AG09309 (cell line): Measurements from ENCODE around the gene RIPOR3.

Source experiments
- DNase-seq: peaks from one replicate; pipeline ENCODE4 v3.0.0-alpha.2; 2010; ENCODE audit warnings: low read depth
- H3K4me3 ChIP-seq: 2 replicates; pipeline ENCODE4 v1.5.1; 2011; ENCODE audit warnings: mild to moderate bottlenecking, low read depth, low read length, moderate library complexity; ENCODE audit not compliant: control insufficient read depth
- TF ChIP-seq, protein P1 (sequence below): IDR thresholded peaks from 2 replicates; pipeline ENCODE4 v1.5.1; 2011; ENCODE audit warnings: mild to moderate bottlenecking, low read depth, low read length, inconsistent platforms; ENCODE audit not compliant: insufficient read depth, control insufficient read depth; ENCODE audit errors: missing control alignments

Gene RIPOR3

DNA sequence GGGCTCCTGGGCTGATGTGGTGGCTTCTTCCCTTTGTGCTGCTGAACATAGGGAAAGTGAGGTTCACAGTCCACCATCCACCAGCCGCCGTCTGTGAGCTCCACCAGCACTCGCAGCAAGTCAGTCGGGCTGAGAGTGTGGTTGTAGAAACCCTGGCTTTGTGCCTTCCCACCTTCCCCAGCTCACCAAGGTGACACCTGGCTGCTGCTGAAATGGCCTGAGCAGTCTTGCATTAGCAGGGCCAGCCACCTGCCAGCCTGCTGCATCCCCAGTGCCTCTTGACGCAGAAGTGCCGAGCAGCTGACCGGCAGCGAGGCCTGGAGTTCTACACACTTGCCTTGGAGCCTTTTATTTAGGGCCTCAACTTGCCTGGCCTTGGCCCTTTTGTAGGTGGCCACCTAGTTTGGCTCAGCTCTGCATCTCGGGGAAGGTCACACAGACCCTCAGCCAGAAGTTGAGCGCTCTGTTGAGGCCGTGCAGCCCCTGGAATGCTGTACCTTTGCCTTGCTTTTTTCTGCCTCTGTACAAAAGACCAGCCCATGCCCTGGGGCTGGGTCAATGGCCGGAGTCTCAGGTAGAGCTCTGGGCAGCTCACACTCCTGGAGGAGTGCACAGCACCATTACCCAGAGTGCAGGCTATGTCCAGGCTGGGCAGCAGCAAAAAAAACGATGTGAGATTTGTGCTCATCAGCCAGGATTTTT, 104.7 kb downstream of the RIPOR3 start:
- TF ChIP-seq, protein P1, sequence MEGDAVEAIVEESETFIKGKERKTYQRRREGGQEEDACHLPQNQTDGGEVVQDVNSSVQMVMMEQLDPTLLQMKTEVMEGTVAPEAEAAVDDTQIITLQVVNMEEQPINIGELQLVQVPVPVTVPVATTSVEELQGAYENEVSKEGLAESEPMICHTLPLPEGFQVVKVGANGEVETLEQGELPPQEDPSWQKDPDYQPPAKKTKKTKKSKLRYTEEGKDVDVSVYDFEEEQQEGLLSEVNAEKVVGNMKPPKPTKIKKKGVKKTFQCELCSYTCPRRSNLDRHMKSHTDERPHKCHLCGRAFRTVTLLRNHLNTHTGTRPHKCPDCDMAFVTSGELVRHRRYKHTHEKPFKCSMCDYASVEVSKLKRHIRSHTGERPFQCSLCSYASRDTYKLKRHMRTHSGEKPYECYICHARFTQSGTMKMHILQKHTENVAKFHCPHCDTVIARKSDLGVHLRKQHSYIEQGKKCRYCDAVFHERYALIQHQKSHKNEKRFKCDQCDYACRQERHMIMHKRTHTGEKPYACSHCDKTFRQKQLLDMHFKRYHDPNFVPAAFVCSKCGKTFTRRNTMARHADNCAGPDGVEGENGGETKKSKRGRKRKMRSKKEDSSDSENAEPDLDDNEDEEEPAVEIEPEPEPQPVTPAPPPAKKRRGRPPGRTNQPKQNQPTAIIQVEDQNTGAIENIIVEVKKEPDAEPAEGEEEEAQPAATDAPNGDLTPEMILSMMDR: no peak
- H3K4me3 ChIP-seq: no peak overlapping the region
- DNase-seq: no peak

DNA sequence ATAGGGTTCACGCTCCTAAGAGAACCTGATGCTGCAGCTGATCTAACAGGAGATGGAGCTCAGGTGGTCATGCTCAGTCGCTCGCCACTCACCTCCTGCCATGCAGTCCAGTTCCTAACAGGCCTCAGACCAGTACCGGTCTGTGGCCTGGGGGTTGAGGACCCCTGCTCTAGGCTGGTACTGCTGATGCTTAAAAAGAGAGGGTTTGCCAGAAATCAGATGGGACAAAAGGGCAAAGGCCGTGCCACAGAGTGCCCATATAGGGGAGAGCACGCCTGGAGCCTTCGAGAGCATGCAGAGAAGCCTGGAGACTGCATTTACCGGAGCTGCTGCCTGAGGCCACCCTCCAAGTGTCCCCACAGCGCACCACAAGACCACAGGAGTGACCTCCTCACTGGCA, 105.7 kb downstream of the RIPOR3 start:
- TF ChIP-seq, protein P1: no peak
- no peak overlapping the region for H3K4me3 ChIP-seq
- DNase-seq: no peak

DNA sequence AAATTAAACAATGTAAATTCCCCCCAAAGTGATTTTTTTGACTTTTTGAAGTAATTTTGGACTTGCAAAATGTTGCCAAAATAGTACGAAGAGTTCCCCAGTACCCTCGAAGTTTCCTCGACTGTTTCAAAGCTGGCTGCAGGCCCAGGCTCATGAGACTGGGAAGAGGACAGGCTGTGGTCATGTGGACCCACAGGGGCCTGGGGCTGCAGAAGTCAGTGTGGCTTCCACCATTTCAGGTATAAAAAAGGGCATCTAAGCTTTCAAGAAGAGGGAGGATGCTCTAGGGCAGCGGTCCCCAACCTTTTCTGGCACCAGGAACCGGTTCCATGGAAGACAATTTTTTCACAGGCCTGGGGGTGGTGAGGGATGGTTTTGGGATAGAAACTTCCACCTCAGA, 106.1 kb downstream of the RIPOR3 start:
- TF ChIP-seq, protein P1: no peak
- H3K4me3 ChIP-seq: no peak overlapping the region
- no peak for DNase-seq

DNA sequence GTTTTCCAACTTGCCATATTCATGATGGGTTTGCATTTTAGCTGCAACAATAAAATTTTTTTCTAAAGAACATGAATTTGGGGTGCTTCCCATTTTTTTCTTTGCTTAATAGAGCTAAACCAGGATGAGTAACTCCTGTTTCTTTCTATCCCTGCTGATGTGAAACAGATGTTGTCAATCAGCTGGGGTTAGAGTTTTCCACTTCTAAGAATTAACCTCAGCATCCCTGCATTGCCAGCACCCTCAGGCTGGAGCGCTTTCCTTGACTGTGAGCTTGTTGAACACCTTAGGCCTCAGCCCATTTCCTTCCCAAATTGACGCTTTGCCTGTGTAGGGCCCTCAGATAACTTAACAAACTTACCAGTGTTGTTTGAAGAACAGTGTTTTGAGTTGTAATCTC, 106.7 kb downstream of the RIPOR3 start:
- TF ChIP-seq, protein P1: no peak
- H3K4me3 ChIP-seq: no peak overlapping the region
- DNase-seq: no peak

DNA sequence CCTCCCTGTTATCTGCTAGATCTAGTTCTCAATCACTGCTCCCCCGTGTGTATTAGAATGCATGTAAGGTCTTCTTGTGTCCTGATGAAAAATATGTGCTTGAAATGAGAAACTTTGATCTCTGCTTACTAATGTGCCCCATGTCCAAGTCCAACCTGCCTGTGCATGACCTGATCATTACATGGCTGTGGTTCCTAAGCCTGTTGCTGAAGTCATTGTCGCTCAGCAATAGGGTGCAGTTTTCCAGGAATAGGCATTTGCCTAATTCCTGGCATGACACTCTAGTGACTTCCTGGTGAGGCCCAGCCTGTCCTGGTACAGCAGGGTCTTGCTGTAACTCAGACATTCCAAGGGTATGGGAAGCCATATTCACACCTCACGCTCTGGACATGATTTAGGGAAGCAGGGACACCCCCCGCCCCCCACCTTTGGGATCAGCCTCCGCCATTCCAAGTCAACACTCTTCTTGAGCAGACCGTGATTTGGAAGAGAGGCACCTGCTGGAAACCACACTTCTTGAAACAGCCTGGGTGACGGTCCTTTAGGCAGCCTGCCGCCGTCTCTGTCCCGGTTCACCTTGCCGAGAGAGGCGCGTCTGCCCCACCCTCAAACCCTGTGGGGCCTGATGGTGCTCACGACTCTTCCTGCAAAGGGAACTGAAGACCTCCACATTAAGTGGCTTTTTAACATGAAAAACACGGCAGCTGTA, 107.7 kb downstream of the RIPOR3 start:
- TF ChIP-seq, protein P1: no peak
- DNase-seq: no peak
- H3K4me3 ChIP-seq: no peak overlapping the region

DNA sequence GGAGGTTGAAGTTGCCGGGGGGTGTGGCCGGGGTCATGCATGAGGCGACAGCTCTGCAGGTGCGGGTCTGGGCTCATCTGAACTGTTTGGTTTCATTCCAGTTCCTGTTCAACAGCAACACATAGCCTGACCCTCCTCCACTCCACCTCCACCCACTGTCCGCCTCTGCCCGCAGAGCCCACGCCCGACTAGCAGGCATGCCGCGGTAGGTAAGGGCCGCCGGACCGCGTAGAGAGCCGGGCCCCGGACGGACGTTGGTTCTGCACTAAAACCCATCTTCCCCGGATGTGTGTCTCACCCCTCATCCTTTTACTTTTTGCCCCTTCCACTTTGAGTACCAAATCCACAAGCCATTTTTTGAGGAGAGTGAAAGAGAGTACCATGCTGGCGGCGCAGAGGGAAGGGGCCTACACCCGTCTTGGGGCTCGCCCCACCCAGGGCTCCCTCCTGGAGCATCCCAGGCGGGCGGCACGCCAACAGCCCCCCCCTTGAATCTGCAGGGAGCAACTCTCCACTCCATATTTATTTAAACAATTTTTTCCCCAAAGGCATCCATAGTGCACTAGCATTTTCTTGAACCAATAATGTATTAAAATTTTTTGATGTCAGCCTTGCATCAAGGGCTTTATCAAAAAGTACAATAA, 108.6 kb downstream of the RIPOR3 start:
- TF ChIP-seq, protein P1: no peak
- DNase-seq: no peak
- H3K4me3 ChIP-seq: no peak overlapping the region
